ENCODE measurements around the gene DCHS2.

DCHS2 gene

GRCh38 chr4:154390324-154390723 is 101.3 kb downstream of the DCHS2 start:
- DNase-seq (ENCODE audit: low read depth, low spot score), result no peak
- in situ Hi-C loops (cut with HindIII; ENCODE audit: low sequenced_read_pairs), result no loop called here
- no peak overlapping the region for H3K4me3 ChIP-seq (ENCODE audit: low read depth, low read length)
- TF ChIP-seq CTCF (IDR thresholded peaks at IDR 0.05; ENCODE audit: low read depth, low read length), result no peak

GRCh38 chr4:154389148-154389547 is 102.5 kb downstream of the DCHS2 start:
- H3K4me3 ChIP-seq (ENCODE audit: low read depth, low read length), result no peak overlapping the region
- no peak for DNase-seq (ENCODE audit: low read depth, low spot score)
- in situ Hi-C loops (cut with HindIII; ENCODE audit: low sequenced_read_pairs), result no loop called here
- no peak for TF ChIP-seq CTCF (IDR thresholded peaks at IDR 0.05; ENCODE audit: low read depth, low read length)

GRCh38 chr4:154384012-154384411 is 107.6 kb downstream of the DCHS2 start:
- no peak for TF ChIP-seq CTCF (IDR thresholded peaks at IDR 0.05; ENCODE audit: low read depth, low read length)
- in situ Hi-C loops (cut with HindIII; ENCODE audit: low sequenced_read_pairs), result no loop called here

GRCh38 chr4:154376486-154376885 is 115.1 kb downstream of the DCHS2 start:
- in situ Hi-C loops (cut with HindIII; ENCODE audit: low sequenced_read_pairs), result no loop called here
- TF ChIP-seq CTCF (IDR thresholded peaks at IDR 0.05; ENCODE audit: low read depth, low read length), result no peak
- no peak overlapping the region for H3K4me3 ChIP-seq (ENCODE audit: low read depth, low read length)
- DNase-seq (ENCODE audit: low read depth, low spot score), result no peak

More at GRCh38 chr4:154384012-154384411, 107.6 kb downstream of the DCHS2 start:
- no peak overlapping the region for H3K4me3 ChIP-seq (ENCODE audit: low read depth, low read length)
- no peak for DNase-seq (ENCODE audit: low read depth, low spot score)

GRCh38 chr4:154368060-154368459 is 123.5 kb downstream of the DCHS2 start:
- in situ Hi-C loops (cut with HindIII; ENCODE audit: low sequenced_read_pairs), result no loop called here
- no peak for TF ChIP-seq CTCF (IDR thresholded peaks at IDR 0.05; ENCODE audit: low read depth, low read length)
- DNase-seq (ENCODE audit: low read depth, low spot score), result no peak
- no peak overlapping the region for H3K4me3 ChIP-seq (ENCODE audit: low read depth, low read length)

GRCh38 chr4:154367659-154368058 is 123.9 kb downstream of the DCHS2 start:
- H3K4me3 ChIP-seq (ENCODE audit: low read depth, low read length), result no peak overlapping the region
- no peak for DNase-seq (ENCODE audit: low read depth, low spot score)
- no peak for TF ChIP-seq CTCF (IDR thresholded peaks at IDR 0.05; ENCODE audit: low read depth, low read length)
- in situ Hi-C loops (cut with HindIII; ENCODE audit: low sequenced_read_pairs), result no loop called here

GRCh38 chr4:154366956-154367355 is 124.6 kb downstream of the DCHS2 start:
- no peak for DNase-seq (ENCODE audit: low read depth, low spot score)
- no peak for TF ChIP-seq CTCF (IDR thresholded peaks at IDR 0.05; ENCODE audit: low read depth, low read length)
- in situ Hi-C loops (cut with HindIII; ENCODE audit: low sequenced_read_pairs), result no loop called here
- no peak overlapping the region for H3K4me3 ChIP-seq (ENCODE audit: low read depth, low read length)

All from astrocyte of the spinal cord (primary cell).